HG03469 (cell line): ENCODE data around the gene ERG.

Source experiments
- ATAC-seq: cut with Tn5 transposase; IDR thresholded peaks from one replicate; pipeline ENCODE4 v1.9.1; 2021; ENCODE audit warnings: mild to moderate bottlenecking, moderate library complexity, moderate number of reproducible peaks; ENCODE audit not compliant: unreplicated experiment

The ERG gene

DNA sequence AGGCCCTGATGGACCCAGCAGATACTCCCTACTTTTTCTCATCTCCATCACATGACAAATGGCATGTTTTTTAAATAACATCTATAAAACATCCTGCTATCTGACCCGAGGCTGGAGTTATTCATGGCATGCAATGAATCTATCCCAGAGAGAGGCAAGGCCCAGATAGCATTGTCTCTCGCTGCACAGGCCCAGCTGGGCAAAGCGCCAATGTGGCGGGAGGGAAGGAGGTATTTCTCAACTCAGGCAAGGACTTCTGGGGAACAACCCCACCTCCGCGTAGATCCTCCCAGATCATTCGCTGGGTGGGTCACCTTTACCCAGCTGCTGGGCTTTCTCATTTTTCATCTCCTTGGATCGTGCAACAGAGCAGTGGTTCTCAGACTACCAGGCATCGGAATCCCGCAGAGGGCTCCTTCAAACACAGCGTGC is 59.8 kb downstream of the ERG start:
- ATAC-seq = no peak

DNA sequence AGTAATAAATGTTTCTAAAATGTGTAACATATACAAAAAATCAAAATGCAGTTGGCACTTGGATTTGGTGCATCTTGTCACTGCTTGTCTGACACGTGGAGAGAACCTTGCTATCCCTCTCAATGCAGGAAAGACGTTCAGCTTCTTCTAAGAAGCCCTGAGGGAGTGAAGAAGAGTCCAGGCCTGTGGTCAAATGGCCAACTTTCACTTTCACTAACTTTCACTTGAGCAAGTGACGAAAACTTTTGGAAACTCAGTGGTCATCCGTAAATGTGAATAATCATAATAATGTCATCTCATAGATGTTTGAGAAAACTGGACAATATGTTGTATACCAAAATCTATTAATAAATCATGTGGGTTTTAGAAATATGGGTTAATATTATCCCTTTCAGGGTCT is 61.9 kb downstream of the ERG start:
- ATAC-seq = no peak

DNA sequence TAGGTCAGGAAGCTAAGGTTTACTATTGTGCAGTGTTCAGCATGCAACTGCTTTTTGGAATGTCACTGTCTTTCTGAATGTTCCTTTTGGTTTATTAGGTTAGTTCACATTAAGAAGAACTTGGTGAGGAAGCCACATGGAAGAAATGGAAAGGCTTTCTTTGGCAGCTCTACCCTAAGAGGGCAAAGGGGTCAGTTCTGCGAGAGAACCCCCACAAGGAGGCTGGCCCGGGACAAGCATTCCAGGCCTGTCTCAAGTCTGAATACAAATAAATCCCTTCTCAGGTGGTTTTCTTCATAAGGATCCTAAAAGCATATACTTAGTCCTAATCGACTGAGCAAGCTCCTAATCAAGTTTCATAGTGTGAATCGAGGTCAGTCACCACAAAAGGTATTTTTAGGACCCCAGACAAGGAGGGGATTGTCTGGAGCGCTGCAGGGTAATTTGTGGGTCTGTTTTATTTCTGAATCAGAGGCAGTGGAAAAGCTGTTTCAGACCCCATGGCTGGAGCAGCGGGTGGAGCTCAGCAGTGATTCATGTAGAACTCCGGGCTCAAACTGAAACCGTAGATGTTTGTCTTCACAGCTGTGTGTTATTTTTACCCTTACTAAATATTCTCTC is 63.3 kb downstream of the ERG start:
- no peak for ATAC-seq

DNA sequence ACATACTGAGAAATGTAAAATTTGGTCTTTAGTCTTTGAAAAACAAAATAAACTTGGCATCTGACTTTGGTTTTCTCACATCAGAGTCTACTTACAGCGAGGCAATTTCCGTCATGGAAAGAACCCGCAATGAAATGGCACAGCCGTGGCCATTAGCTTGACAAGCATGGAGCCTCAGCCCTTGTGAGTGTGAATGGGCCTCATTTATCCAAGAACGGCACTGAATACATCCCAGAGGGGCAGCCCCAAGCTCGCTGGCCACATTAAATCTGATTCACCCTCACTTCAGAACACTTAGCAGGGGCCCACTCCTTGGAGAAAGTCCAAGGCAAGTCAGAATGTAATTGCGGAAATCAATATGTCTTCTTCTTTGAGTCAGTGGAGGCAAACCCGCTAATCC is 64.8 kb downstream of the ERG start:
- ATAC-seq = no peak

DNA sequence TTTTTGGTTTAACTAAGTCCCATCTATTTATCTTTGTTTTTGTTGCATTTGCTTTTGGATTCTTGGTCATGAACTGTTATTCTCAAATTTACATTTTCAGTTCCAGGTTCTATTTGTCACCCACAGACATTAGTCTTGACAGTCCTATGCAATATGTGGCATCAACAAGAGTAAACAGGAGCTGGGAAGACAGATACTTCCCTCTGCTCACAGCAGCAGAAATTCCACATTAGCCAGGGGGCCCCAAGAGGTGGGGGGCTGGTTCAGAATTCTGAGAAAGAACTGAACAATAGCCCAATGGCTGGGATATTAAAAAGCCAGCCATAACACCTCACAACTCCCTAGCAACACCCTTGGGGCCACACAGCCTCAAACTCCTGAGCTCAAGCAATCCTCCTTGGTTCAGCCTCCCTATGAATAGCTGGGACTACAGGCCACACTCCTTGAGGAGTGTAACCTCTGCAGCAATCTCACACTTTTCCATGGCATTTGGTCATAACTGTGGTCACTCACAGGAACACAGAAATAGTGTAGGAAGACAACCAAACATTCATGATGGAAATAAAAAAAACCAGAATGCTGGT is 67.8 kb downstream of the ERG start:
- ATAC-seq = no peak

DNA sequence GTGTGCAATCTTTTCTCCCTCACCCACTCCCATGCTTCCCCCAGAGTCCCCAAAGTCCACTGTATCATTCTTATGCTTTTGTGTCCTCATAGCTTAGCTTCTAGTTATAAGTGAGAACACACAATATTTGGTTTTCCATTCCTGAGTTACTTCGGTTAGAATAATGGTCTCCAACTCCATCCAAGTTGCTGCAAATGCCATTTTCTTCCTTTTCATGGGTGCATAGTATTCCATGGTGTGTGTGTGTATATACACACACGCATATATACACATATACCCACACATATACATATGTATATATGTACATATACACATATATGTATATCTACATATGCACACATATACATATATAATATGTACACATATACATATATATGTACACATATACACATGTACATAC is 69.3 kb downstream of the ERG start:
- no peak for ATAC-seq

DNA sequence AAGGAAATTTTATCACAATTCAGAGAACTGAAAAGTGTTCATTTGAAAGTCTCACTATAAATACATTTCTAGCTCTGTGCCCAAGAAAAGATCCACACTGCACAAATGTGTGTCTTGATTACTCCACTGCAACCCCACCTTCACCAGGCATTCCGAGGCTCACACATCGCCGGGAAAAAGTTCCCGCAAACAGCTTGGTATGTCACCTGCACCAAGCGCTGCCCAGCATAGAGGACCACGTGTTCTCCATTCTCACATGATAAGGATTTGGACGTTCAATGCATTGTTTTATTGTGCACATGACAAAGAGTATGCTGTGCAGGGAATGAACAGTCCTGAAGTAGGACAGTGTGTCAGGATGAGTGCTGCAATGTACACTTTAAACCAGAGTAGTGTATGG is 70.1 kb downstream of the ERG start:
- no peak for ATAC-seq

DNA sequence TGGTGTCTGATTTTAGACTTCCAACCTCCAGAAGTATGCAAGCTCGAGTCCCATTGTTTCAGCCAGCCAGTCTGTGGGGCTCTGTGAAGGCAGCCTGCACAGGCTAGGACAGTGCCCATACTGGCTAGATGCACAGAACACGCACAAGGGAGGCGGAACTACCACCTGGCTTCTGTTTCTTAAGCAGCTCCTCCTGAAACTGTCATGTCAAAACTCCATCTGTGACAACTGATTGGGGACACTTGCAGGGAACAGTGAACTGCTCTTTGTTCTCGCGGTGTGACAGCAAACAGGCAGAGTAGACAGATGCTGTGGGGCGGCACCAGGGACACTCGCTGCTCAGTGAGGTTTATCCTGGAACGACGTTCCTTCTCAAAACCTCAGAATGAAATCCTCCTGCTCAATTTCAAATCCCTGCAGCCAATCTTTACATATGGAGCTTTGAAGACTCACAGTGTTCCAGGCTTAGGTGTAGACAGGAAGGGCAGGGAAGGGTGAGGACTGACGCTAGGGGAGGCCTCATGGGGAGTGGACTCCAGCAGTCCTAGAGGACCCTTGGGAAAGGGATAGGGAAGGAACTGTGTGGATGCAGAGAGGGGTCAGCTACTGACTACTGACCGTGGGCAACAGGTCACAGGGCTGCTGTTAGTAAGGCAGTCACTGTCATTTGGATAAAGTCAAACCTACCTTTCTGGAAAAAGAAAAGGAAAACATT is 73.8 kb downstream of the ERG start:
- ATAC-seq = no peak

DNA sequence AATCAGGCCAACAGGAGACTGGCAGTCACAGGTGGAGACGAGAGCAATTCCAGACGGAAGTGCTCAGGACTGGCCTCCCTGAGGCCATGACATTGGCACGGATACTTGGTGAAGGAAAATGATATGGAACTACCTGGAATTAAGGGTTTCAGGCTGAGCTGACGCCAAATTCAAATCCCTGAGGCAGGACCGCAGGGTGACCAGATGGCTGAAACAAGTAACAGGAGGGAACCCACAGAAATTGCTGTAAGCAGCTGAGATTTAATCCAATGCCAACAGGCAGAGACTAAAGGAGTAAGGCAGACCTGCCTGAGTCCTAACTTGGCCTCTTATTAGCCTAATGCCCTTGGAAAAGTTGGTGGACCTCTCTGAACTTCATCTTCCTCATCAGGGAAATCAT is 76.2 kb downstream of the ERG start:
- ATAC-seq = no peak

DNA sequence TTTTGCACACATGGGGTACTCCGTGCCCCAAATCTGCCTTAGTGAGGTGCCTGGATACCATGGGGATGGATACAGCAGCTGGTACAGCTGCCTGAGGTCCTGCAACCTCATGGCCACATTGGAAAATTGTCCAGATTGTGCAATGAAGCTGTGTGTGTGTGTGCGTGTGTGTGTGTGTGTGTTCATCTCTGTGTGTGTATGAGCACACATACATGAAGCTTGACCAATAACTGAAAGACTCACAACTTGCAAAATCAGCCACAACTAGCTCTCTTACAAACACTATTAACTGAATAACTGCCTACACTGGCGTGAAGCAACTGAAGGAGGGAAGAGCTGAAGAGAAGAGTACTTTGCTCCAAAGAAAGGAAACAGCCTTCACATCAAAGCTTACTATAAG is 78.1 kb downstream of the ERG start:
- ATAC-seq = no peak

DNA sequence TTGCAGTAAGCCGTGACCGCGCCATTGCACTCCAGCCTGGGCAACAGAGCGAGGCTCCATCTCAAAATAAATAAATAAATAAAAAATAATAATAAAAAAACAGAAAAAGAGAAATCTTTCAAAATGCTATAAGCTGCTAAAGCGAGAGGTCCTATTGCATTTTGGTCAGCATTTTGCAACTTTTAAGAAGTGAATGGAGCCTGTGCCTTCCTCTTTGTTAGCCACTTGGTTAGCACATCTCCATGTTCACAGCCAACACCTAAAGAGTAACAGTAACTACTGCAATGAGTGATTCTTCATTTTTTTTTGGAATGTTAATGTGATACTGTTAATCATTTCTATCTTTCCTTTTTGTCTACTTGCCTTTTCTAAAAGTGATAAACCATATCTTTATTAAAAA is 80.6 kb downstream of the ERG start:
- ATAC-seq = no peak

DNA sequence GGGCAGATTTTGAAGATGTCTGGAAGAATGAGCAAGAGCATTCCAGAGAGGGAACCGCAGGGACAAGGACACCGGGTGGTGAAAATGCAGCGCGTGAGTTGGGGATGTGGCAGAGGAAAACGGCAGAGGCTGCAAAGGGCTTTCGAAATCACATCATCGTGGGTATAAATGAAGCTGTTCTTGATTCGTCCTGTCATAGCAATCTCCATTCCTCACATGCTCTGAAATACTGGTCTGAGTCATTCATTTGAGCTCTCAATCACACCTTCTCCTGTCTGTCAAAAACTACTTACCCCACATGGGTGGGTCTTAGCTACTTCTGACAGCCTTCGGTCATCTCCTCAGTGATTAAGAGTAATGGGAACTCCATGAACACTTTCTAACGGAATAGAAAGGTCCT is 81.5 kb downstream of the ERG start:
- ATAC-seq = no peak

DNA sequence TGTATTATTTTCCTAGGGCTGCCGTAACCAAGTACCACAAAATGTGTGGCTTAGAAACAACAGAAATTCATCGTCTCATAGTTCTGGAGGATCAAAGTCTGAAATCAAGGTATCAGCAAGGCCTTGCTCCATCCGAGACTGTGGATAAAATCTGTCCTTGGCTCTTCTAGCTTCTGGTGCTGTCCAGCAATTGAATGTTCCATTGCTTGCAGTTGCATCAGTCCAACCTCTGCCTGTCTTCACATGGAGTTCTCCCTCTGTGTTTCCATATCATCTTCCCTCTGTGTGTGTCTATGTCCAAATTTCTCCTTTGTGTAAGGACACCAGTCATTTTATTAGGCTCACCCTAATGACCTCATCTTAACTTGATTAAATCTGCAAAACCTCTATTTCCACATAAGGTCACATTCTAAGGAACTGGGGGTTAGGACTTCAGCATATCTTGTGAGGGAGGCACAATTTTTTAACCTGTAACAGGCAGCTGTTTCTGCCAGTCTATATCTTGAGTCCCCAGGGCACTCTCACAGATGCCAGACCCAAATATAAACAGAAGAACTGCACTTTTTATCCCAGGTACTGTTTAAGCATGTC is 84.2 kb downstream of the ERG start:
- no peak for ATAC-seq

DNA sequence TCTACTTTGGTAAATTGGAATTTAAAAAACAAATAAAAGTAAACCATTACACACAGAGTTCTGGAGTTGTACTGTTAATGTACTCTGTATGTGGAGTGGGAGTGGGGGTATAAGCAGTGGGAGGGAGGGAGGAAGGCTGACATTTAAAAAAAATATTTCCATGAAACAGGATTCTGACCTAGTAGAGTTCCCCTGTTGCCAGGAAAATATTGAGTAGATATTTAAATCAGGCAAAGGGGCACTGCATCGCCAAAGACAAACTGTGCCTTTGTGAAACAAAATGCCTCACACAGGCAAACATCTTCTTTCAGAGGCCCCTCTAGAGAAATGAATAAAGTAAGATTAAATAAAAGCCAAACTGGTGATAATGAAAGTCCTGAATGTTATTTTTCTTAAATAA is 87.8 kb downstream of the ERG start:
- no peak for ATAC-seq

DNA sequence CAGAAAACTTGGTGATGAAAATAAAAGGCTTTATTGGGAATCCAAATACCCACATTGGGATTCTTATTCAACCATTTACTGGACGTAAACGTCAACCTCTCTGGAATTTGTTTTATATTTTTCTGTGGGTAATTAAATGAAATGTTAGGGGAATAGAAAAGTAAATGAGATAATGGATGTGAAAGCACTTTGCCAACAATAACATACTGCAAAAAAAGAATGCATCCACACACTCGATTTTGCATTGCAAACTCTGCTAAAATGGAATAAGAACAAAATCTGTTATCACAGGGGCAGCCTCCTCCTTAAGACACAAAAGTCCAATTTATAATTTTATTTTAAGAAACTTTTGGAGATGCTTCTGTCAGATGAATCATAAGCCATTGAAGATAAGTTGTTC is 88.4 kb downstream of the ERG start:
- no peak for ATAC-seq

DNA sequence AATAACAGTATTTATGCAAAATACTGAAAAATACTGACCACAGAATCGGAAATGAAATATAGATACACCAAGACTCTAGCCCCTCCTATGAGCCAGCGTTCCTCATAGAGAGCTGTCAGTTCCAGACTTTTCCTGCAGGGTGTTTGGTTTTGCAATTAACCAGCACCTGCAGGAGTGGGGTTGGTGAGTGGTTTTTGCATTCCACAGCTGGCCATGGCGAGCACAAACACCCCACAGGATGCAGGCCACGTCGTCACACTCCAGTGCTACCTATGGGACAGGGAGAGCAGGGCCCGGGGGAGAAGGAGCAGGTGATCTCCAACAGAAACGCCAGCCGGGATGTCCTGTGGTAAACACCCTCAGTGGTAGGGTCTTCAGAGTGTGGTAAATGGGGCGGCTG is 94.1 kb downstream of the ERG start:
- no peak for ATAC-seq

DNA sequence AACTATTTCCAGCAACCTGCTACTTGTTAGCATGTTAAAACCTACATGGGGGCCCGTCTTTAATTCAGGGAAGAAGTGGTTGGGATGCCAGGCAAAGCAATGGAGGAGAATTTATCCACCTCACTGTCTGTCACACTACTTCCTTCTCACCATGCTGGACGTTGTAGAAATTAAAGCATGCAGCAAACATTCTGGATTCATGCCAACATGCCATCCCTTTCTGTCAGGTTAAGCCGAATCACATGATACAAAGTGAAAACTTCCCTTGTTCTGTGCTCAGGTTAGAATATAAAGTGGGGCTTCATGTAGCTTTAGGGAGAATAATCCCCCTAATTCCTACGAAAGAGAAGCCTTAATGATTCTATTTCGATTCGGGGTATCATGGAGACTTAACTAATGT is 95.5 kb downstream of the ERG start:
- no peak for ATAC-seq

DNA sequence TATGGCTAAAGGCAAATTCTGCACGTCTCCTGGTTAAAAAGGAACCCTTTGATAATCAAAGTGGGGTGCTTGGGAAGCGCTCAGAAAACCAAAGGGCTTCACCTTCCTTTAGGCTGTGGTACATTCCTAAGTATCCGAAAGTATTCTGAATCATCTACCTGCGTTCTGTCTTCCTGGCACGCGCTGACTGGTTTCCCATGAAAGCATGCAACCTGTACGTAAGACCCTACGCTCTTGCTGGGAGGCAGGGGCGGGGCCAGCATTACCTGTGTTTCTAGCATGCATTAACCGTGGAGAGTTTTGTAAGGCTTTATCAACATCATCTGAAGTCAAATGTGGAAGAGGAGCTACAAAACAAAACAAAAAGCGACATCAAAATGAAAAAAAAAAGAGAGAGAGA is 96.0 kb downstream of the ERG start:
- no peak for ATAC-seq

DNA sequence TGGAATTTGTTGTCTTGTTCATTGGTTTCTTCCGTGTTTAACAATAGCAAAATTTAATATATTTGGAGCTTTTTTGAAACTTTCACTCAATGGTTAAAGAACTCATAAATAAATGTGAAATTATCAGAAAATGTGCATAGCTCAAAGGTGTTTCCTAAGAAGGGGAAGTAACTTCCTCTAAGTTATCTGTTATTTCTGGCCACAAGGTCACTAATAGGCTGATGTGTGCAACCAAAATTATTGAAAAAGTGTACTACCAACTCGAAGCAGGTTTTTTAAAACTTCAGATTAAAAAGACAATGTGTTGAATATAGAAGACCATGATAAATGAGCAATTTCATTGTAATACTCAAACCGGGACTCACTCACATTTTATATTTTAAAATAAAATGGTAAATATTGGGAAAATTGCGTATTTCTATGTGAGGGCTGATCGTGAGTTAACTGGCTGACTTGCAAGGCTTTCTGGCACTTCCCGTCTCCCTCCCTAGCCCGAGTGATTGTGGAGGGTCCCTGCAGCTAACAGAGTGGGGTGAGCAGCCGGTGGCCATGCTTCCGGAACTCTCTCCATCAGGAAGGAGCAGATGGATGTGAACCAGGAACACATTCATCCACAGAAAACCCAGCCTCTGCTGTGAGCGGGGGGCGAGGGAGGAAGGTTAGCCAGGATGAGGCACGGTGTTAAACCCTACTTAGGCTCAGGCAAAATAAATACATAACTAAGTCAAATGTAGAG is 96.9 kb downstream of the ERG start:
- ATAC-seq = no peak

DNA sequence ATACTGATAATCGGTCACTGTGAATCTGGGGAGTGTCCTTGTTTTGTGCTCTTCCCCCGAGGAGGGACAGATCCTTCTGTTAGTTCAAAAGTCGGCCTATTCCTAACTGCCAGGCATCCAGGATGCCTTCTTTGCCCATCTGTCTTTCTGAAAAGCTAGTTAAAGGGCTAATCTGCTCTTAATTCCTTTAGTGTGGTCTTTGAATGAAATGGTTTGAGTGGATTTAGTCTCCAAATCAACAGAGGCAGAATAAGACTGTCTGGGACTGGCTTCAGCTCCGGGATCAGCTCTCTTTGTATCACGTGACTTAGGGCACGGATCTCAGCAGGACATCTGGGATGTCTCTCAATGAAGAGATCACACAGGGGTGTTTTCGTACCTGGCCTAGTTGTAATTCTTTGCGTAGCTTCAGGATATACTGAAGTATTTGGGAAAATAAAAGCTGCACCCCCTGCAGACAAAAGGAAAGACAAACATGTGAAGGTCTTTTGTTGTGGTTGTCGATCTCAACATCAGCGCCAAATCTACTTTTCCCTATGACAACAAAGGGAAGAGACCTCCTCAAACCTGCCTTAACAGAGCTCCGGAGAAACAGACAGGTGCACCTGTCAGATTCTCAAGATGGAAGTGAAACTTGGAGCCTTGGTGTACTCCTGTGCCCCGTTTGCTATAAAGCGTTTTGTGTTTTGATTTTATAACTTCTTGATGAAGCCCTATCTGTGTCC is 97.9 kb downstream of the ERG start:
- ATAC-seq = no peak

DNA sequence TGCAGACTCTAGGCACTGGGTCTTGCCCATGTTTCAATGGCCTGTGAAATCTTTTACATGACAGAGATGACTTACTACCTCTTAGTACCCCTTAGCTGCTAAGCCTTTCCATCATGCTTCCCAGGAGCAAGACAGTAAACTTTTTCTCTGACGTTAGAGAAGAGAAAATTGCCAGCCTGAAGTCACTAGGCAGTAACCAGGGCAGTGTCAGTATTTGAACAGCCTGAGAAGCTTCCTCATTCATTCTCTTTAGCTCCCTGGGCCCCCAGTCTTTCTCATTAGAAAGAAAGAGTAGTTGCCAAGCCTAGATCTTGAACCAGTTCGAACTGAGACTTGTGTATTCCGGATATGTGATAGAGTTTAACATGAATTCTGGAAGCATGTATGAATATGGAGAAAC is 99.2 kb downstream of the ERG start:
- no peak for ATAC-seq
